Activated T-cell treated with anti-CD3 and anti-CD28 coated beads, Interleukin-2, amount 50 U/mL, for 48 hours (primary cell): Measurements from ENCODE around the gene RBMXL3.

Experiments used
- DNase-seq, 2 experiments: peaks; one replicate each; pipeline ENCODE4 v3.0.0-alpha.2; 2020

RBMXL3 gene

GRCh38 chrX:115234461-115234860 is 45.3 kb downstream of the RBMXL3 start:
- DNase-seq, result no peak

- no peak for DNase-seq
These were observed 47.4 kb downstream of the RBMXL3 start for GRCh38 chrX:115236560-115236959.

- DNase-seq, result no peak
These were observed 47.8 kb downstream of the RBMXL3 start for GRCh38 chrX:115237056-115237455.
